Measurements from ENCODE around the gene FNDC11. TPM values are rescaled to one million over a fixed set of nuclear protein-coding genes. Genes with fewer than 3 reads are reported as not detected.
"Not testable (repeated sequence)": the region's sequence is repeated elsewhere in the genome, so short reads cannot be mapped to it uniquely, and the experiment has no call there.

FNDC11 gene
- total and polyA plus RNA-seq, 3 experiments from 2014 or later = 0.13 to 0.26 TPM; not detected in 1

DNA sequence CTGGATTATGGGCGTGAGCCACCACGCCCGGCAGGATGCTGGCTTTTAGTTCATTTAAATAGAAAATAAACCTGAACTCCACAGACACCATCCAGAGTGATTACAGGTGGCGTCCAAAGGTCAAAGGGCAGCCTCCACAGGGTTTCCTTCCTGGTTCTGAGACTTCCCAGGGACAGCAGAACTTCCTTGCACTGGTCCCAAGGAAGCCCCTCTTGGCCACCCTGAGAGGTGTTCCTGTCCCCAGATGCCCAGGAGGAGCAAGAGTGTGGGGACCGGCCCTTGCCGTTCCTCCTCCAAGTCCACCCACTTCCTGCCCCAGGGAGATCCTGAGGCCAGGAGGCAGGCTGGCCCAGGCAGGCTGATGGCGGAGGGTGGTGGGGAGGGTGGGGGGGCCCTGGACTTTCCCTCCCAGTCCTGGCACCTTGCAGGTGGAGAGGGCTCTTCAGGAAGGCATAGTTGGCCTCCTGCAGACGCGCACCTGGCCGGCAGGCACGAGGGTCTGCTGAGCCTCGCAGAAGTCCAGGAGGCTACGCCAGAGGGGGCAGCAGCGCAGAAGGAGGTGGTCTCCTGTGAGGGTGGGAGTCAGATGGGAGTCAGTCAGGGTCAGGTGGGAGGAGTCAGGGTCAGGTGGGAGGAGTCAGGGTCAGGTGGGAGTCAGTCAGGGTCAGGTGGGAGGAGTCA, 5.0 kb downstream of the FNDC11 start:
- Histone ChIP-seq H3K9me3 (ENCODE audit: low read length) (no peaks in the 10 kb centered on the region), H3K4me3 (ENCODE audit: low read length) (no peak overlapping the region), H3K27ac (ENCODE audit: low read depth, low read length) (no peak overlapping the region), H3K4me1 (ENCODE audit: insufficient read depth, low read length) (no peaks in the 10 kb centered on the region), H3K27me3 (ENCODE audit: insufficient read depth, low read length, poor library complexity, severe bottlenecking) (no peaks in the 10 kb centered on the region), H3K36me3 (ENCODE audit: insufficient read depth, low read length) (no peaks in the 10 kb centered on the region)
- DNase-seq = peak in 1 of 5 donors; percentile 23
- no peak overlapping the region for H3K4me3 Mint-ChIP-seq
- peaks cover 0 to 24% (median 2%) of the 10 kb centered on the region in 3 donors for H3K36me3 Mint-ChIP-seq
- peaks cover 0 to 11% (median 2%) of the 10 kb centered on the region in 3 donors for H3K4me1 Mint-ChIP-seq
- no peaks in the 10 kb centered on the region for H3K9me3 Mint-ChIP-seq
- POLR2A ChIA-PET = no interaction called here
- CTCF ChIA-PET = no interaction called here
- H3K27me3 Mint-ChIP-seq = no peaks in the 10 kb centered on the region
- no peak overlapping the region for H3K27ac Mint-ChIP-seq

DNA sequence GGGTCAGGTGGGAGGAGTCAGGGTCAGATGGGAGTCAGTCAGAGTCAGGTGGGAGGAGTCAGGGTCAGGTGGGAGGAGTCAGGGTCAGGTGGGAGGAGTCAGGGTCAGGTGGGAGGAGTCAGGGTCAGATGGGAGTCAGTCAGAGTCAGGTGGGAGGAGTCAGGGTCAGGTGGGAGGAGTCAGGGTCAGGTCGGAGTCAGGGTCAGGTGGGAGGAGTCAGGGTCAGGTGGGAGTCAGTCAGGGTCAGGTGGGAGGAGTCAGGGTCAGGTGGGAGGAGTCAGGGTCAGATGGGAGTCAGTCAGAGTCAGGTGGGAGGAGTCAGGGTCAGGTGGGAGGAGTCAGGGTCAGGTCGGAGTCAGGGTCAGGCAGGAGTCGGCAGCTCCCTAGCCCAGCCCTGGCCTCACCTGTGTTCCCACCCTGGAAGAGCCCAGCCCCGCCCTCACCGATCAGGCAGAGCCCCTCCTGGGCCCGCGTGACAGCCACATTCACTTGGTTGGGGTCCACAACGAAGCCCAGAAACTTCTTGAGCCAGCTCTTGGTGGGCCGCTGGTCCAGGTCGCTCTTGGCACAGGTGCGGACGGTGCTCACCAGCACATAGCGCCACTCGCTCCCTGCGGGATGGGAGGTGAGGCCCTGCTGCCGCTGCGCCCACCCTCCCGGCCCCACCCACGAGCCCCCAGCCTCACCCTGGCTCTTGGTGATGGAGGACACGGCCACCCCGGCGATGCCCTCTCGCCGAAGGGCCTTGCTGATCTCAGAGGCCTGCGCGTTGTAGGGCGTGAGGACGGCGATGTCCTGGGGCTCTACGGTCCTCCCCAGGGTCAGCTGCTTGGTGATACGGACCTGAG, 5.8 kb downstream of the FNDC11 start:
- H3K9me3 Mint-ChIP-seq; CTCF ChIA-PET; H3K27me3 Mint-ChIP-seq; H3K4me3 Mint-ChIP-seq; H3K27me3 ChIP-seq (ENCODE audit: insufficient read depth, low read length, poor library complexity, severe bottlenecking); H3K36me3 ChIP-seq (ENCODE audit: insufficient read depth, low read length); H3K4me1 Mint-ChIP-seq; POLR2A ChIA-PET; H3K27ac ChIP-seq (ENCODE audit: low read depth, low read length); H3K4me3 ChIP-seq (ENCODE audit: low read length); H3K9me3 ChIP-seq (ENCODE audit: low read length); H3K4me1 ChIP-seq (ENCODE audit: insufficient read depth, low read length): not testable (repeated sequence)
- DNase-seq = peak in 1 of 5 donors; percentile 32
- peak overlapping the region in 1 of 8 donors; percentile 78 for H3K27ac Mint-ChIP-seq
- peaks cover 0 to 28% (median 2%) of the 10 kb centered on the region in 3 donors for H3K36me3 Mint-ChIP-seq

DNA sequence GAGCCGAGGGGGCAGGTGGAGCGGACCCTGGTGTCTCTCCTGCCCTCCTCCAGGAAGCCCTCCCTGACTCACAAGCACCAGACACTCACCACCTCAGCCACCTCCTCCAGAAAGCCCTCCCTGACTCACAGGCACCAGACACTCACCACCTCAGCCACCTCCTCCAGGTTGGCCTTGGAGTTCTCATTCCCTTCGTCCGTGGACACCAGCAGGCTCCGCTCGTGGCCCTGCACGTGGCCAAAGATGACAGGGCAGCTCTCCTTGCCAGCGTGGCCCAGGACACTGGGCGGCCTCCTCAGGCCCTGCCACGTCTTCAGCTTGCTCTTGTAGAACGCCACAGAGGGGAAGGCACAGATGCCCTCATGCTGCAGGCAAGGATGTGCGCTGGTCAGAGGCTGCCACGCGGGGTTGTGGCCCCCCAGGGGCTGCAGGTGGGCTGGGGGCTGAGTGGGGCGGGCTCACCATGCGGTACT, 6.4 kb downstream of the FNDC11 start:
- no peaks in the 10 kb centered on the region for H3K36me3 ChIP-seq (ENCODE audit: insufficient read depth, low read length)
- no peak overlapping the region for H3K27ac ChIP-seq (ENCODE audit: low read depth, low read length)
- Mint-ChIP-seq H3K4me3 (no peak overlapping the region), H3K9me3 (no peaks in the 10 kb centered on the region), H3K36me3 (peaks cover 0 to 29% (median 2%) of the 10 kb centered on the region in 3 donors), H3K27me3 (no peaks in the 10 kb centered on the region), H3K4me1 (peaks cover 0 to 4% (median 2%) of the 10 kb centered on the region in 3 donors), H3K27ac (peak overlapping the region in 3 of 8 donors; percentile 66 to 79 (median 78))
- ChIA-PET CTCF (no interaction called here), POLR2A (no interaction called here)
- H3K4me3 ChIP-seq (ENCODE audit: low read length) = no peak overlapping the region
- no peaks in the 10 kb centered on the region for H3K9me3 ChIP-seq (ENCODE audit: low read length)
- DNase-seq = no peak
- H3K27me3 ChIP-seq (ENCODE audit: insufficient read depth, low read length, poor library complexity, severe bottlenecking) = no peaks in the 10 kb centered on the region
- H3K4me1 ChIP-seq (ENCODE audit: insufficient read depth, low read length) = no peaks in the 10 kb centered on the region

DNA sequence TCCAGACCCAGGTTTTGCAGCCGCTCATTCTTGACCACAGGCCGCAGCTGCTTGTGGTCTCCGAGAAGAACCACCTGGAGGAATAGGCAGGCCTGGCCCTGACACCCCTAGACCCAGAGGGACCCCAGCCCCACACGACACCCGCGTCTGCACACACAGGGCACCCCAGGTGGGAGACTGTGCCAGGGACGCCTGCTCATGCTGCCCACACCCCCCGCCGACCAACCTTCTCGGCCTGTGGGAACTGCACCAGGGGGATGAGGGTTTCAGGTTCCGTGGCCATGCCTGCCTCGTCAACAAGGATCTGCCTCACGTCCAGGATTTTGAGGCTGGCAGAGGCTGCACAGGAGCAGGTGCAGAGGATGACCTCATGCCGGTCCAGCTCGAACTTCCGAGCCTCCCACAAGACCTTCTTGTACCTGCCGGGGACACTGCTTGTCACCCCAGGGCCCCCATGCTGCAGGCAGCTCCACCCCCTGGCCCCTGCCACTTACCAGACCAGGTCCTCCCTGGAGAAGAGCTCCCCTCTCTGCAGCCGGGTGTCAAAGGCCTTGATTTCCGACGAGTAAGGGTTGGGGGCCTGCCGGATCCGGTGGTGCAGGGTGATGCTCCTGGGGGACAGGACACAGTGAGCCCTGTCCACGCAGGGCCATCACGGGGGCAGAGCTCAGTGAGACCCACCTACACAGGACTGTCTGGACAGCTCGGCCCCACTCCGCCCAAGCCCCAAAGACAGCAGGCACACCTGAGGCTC, 7.1 kb downstream of the FNDC11 start:
- ChIA-PET CTCF (interaction anchor here (1.3 kb wide), 1 partner anchor 8 kb away, joined by 3 read pairs; no protein-coding TSS in a partner anchor), POLR2A (no interaction called here)
- Mint-ChIP-seq H3K36me3 (peaks cover 0 to 32% (median 2%) of the 10 kb centered on the region in 3 donors), H3K27me3 (no peaks in the 10 kb centered on the region), H3K4me3 (no peak overlapping the region), H3K27ac (peak overlapping the region in 1 of 8 donors; percentile 78), H3K9me3 (no peaks in the 10 kb centered on the region), H3K4me1 (peaks cover 0 to 4% (median 2%) of the 10 kb centered on the region in 3 donors)
- no peak overlapping the region for H3K27ac ChIP-seq (ENCODE audit: low read depth, low read length)
- H3K4me1 ChIP-seq (ENCODE audit: insufficient read depth, low read length) = no peaks in the 10 kb centered on the region
- H3K36me3 ChIP-seq (ENCODE audit: insufficient read depth, low read length) = no peaks in the 10 kb centered on the region
- H3K9me3 ChIP-seq (ENCODE audit: low read length) = no peaks in the 10 kb centered on the region
- H3K27me3 ChIP-seq (ENCODE audit: insufficient read depth, low read length, poor library complexity, severe bottlenecking) = no peaks in the 10 kb centered on the region
- no peak for DNase-seq
- no peak overlapping the region for H3K4me3 ChIP-seq (ENCODE audit: low read length)

DNA sequence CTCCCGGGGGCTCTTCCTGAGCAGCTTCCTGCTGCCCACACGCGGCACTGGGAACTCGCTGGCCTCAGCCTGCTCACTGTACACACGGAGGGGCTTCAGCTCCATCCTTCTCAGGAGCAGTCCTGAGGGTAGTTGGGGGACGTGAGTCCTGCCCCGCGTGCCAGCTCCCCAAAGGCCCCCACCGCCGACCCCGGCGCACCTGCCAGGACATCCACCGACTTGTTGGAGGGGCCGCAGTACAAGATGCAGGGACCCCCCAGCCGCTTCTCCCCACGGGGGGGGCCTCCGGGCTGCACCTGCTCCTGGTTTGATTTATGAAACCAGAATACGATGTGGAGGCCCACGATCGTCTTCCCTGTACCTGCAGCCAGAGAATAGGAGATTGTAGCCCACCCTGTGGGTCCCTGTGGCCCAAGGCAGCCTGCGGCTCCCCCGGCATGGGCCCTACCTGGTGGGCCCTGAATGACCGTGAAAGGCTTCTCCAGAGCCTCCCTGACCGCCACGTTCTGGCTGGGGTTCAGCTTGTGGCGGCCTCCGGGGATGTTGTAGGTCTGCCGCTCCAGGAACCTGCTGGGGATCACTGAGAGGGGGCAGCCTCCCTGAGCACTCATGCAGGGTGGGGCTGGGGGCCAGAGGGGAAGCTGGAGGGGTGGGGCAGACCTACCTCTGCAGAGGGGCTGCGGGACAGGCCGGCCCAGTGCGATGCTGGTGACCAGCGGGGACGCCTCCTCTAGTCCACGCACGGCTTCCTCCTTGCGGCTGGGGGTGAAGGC, 7.9 kb downstream of the FNDC11 start:
- H3K36me3 ChIP-seq (ENCODE audit: insufficient read depth, low read length) = no peaks in the 10 kb centered on the region
- H3K27me3 ChIP-seq (ENCODE audit: insufficient read depth, low read length, poor library complexity, severe bottlenecking) = no peaks in the 10 kb centered on the region
- H3K4me1 ChIP-seq (ENCODE audit: insufficient read depth, low read length) = peaks cover under 1% of the 10 kb centered on the region
- Mint-ChIP-seq H3K27ac (peak overlapping the region in 1 of 8 donors; percentile 54), H3K4me3 (no peak overlapping the region), H3K9me3 (no peaks in the 10 kb centered on the region), H3K27me3 (no peaks in the 10 kb centered on the region), H3K4me1 (peaks cover 0 to 4% (median 2%) of the 10 kb centered on the region in 3 donors), H3K36me3 (peaks cover 0 to 32% (median 2%) of the 10 kb centered on the region in 3 donors)
- no peak for DNase-seq
- ChIA-PET POLR2A (no interaction called here), CTCF (interaction anchor here (1.3 kb wide), 1 partner anchor 9 kb away, joined by 3 read pairs; no protein-coding TSS in a partner anchor)
- no peaks in the 10 kb centered on the region for H3K9me3 ChIP-seq (ENCODE audit: low read length)
- H3K4me3 ChIP-seq (ENCODE audit: low read length) = no peak overlapping the region
- no peak overlapping the region for H3K27ac ChIP-seq (ENCODE audit: low read depth, low read length)

DNA sequence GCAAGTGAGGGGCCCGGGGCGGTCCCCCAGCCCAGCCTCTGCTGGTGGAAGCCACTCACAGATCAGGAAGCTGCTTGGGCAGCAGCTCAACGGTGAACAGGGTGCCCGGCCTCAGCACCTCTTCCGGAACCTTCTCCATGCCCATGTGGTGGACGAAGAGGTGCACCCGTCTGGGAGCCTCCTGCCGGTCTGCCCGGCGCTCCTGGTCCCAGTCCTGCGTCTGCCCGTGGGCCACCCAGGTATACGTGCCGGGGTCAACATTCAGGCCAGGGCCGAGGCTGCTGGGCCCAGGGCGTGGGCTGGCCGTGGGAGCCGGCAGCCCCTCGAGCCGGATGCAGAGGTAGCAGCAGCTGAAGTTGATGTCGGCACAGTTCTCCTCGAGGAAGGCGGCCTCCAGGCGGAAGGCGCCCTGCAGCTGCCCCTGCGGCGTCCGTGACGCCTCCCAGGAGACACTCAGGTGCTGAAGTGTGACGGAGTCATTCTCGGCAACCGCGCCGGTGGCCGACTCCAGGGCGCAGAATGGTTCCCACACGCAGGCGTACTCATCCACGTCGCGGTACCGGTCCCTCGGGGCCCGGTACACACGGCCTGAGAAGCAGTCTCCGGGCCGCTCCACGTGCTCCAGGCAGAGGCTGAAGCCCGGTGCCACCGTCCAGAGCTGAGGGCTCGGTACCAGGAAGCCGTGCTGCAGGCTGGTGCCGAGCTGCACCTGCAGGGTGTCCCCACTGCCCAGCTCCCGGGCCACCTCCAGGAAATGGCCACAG, 8.7 kb downstream of the FNDC11 start:
- no peaks in the 10 kb centered on the region for H3K9me3 ChIP-seq (ENCODE audit: low read length)
- peaks cover 8% of the 10 kb centered on the region for H3K4me1 ChIP-seq (ENCODE audit: insufficient read depth, low read length)
- no peak for DNase-seq
- peak overlapping the region in 1 of 7 donors; percentile 40 for H3K4me3 Mint-ChIP-seq
- no peaks in the 10 kb centered on the region for H3K27me3 ChIP-seq (ENCODE audit: insufficient read depth, low read length, poor library complexity, severe bottlenecking)
- ChIA-PET POLR2A (no interaction called here), CTCF (no interaction called here)
- H3K36me3 Mint-ChIP-seq = peaks cover 0 to 30% (median 2%) of the 10 kb centered on the region in 3 donors
- no peak overlapping the region for H3K27ac ChIP-seq (ENCODE audit: low read depth, low read length)
- no peak overlapping the region for H3K27ac Mint-ChIP-seq
- H3K4me1 Mint-ChIP-seq = peaks cover 3 to 9% (median 4%) of the 10 kb centered on the region in 3 donors
- H3K27me3 Mint-ChIP-seq = no peaks in the 10 kb centered on the region
- no peaks in the 10 kb centered on the region for H3K9me3 Mint-ChIP-seq
- H3K36me3 ChIP-seq (ENCODE audit: insufficient read depth, low read length) = no peaks in the 10 kb centered on the region
- H3K4me3 ChIP-seq (ENCODE audit: low read length) = no peak overlapping the region
